ENCODE results near the gene IRF2. TPM values are rescaled to one million over a fixed set of nuclear protein-coding genes. Genes with fewer than 3 reads are reported as not detected.

Gene IRF2
- total and polyA plus RNA-seq, 2 donors (not counting 1 experiment from before 2014, with no cell fraction given), result 67.8 to 68.2 TPM

GRCh38 chr4:184423003-184423686, 51.2 kb downstream of the IRF2 start:
- intact Hi-C loops (cut with micrococcal nuclease), result loop anchor here (5.0 kb wide), 1 partner anchor 36 kb away; no protein-coding TSS in a partner anchor
- DNase-seq, result no peak
- Mint-ChIP-seq H3K4me3 (no peak overlapping the region), H3K4me1 (peaks cover 69% of the 10 kb centered on the region), H3K9me3 (ENCODE audit: insufficient read depth) (no peaks in the 10 kb centered on the region), H3K27ac (peak overlapping the region; percentile 54), H3K27me3 (no peaks in the 10 kb centered on the region)
- Histone ChIP-seq H3K27ac (ENCODE audit: low read length in 2 of 2) (peak overlapping the region; percentile 20 to 76), H3K4me2 (replicated peaks; ENCODE audit: low read depth, low read length, poor library complexity, severe bottlenecking) (no peak overlapping the region), H3K9ac (ENCODE audit: low read length) (no peak overlapping the region), H3K4me1 (ENCODE audit: control insufficient read depth in 2 of 2, insufficient read depth in 2 of 2, low read length in 2 of 2) (peaks cover 23 to 26% of the 10 kb centered on the region in 2 donors), H3K79me2 (ENCODE audit: control insufficient read depth, insufficient read depth, low read length) (peaks cover 100% of the 10 kb centered on the region), H4K20me1 (ENCODE audit: control insufficient read depth, insufficient read depth, low read length, poor library complexity, severe bottlenecking) (peaks cover 54% of the 10 kb centered on the region), H3K27me3 (replicated peaks in 1 of 4; ENCODE audit: control extremely low read depth in 1 of 4, control insufficient read depth in 3 of 4, insufficient read depth in 4 of 4, low read length in 3 of 4) (no peaks in the 10 kb centered on the region), H2AFZ (ENCODE audit: insufficient read depth, low read depth, low read length, poor library complexity, severe bottlenecking) (no peak overlapping the region), H3K9me3 (ENCODE audit: control extremely low read depth in 1 of 3, control insufficient read depth in 2 of 3, insufficient read depth in 1 of 3, low read length in 2 of 3) (peaks cover 0 to 6% (median 2%) of the 10 kb centered on the region in 3 donors), H3K36me3 (replicated peaks in 1 of 2; ENCODE audit: control extremely low read depth in 1 of 2, control insufficient read depth in 1 of 2, extremely low read depth in 1 of 2, insufficient read depth in 2 of 2, low read length in 1 of 2) (peaks cover 13 to 62% of the 10 kb centered on the region in 2 experiments), H3K4me3 (ENCODE audit: control extremely low read depth in 1 of 5, extremely low read depth in 1 of 5, insufficient read depth in 1 of 5, low read depth in 2 of 5, low read length in 4 of 5) (no peak overlapping the region)
- no peak for TF ChIP-seq EZH2 (IDR thresholded peaks at IDR 0.05; ENCODE audit: borderline replicate concordance, insufficient read depth, low read depth, low read length, poor library complexity, severe bottlenecking)
- TF ChIP-seq CTCF (IDR thresholded peaks at IDR 0.05), result no peak
- no peak for ATAC-seq (ENCODE audit: low read depth)
- CTCF ChIA-PET, result interaction anchor here (1.1 to 1.7 kb wide), 2 partner anchors 15 to 159 kb away, joined by 3 to 5 read pairs; no protein-coding TSS in a partner anchor
- POLR2A ChIA-PET, result no interaction called here
- 77% methylated on average over 10 of the region's 13 CpGs for WGBS (ENCODE audit: insufficient coverage)

DNA sequence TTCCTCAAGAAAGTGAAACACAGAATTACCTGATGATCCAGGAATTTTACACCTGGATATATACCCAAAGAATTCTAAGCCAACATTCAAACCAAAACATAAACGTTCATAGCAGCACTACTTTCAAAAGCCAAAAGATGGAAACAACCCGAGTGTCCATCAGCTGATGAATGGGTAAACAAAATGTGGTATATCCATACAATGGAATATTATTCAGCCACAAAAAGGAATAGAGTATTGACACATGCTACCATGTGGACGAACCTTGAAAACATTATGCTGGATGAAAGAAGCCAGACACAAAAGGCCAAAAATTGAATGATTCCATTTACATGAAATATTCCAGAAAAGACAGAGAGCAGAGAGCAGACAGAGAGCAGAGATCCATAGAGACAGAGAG, 52.0 kb downstream of the IRF2 start:
- H3K9ac ChIP-seq (ENCODE audit: low read length), result no peak overlapping the region
- ATAC-seq (ENCODE audit: low read depth) (no peak), DNase-seq (no peak)
- H3K27me3 ChIP-seq (replicated peaks in 1 of 4; ENCODE audit: control extremely low read depth in 1 of 4, control insufficient read depth in 3 of 4, insufficient read depth in 4 of 4, low read length in 3 of 4), result no peaks in the 10 kb centered on the region
- no peaks in the 10 kb centered on the region for H3K27me3 Mint-ChIP-seq
- peak overlapping the region; percentile 57 for H3K4me2 ChIP-seq (replicated peaks; ENCODE audit: low read depth, low read length, poor library complexity, severe bottlenecking)
- H3K9me3 ChIP-seq (ENCODE audit: control extremely low read depth in 1 of 3, control insufficient read depth in 2 of 3, insufficient read depth in 1 of 3, low read length in 2 of 3), result peaks cover 0 to 6% (median 2%) of the 10 kb centered on the region in 3 donors
- H3K27ac Mint-ChIP-seq, result peak overlapping the region; percentile 29
- intact Hi-C loops (cut with micrococcal nuclease), result loop anchor here (5.0 kb wide), 1 partner anchor 35 kb away; no protein-coding TSS in a partner anchor
- peaks cover 30 to 34% of the 10 kb centered on the region in 2 donors for H3K4me1 ChIP-seq (ENCODE audit: control insufficient read depth in 2 of 2, insufficient read depth in 2 of 2, low read length in 2 of 2)
- no peak overlapping the region for H3K4me3 ChIP-seq (ENCODE audit: control extremely low read depth in 1 of 5, extremely low read depth in 1 of 5, insufficient read depth in 1 of 5, low read depth in 2 of 5, low read length in 4 of 5)
- H3K4me1 Mint-ChIP-seq, result peaks cover 73% of the 10 kb centered on the region
- H3K9me3 Mint-ChIP-seq (ENCODE audit: insufficient read depth), result no peaks in the 10 kb centered on the region
- peaks cover 92% of the 10 kb centered on the region for H3K79me2 ChIP-seq (ENCODE audit: control insufficient read depth, insufficient read depth, low read length)
- ChIA-PET CTCF (interaction anchor here (1.1 to 1.7 kb wide), 2 partner anchors 15 to 159 kb away, joined by 3 to 5 read pairs; no protein-coding TSS in a partner anchor), POLR2A (no interaction called here)
- TF ChIP-seq EZH2 (IDR thresholded peaks at IDR 0.05; ENCODE audit: borderline replicate concordance, insufficient read depth, low read depth, low read length, poor library complexity, severe bottlenecking) (no peak), CTCF (IDR thresholded peaks at IDR 0.05) (no peak)
- H3K36me3 ChIP-seq (replicated peaks in 1 of 2; ENCODE audit: control extremely low read depth in 1 of 2, control insufficient read depth in 1 of 2, extremely low read depth in 1 of 2, insufficient read depth in 2 of 2, low read length in 1 of 2), result peaks cover 13 to 62% of the 10 kb centered on the region in 2 experiments
- H4K20me1 ChIP-seq (ENCODE audit: control insufficient read depth, insufficient read depth, low read length, poor library complexity, severe bottlenecking), result peaks cover 50% of the 10 kb centered on the region
- H3K27ac ChIP-seq (ENCODE audit: low read length in 2 of 2), result peak overlapping the region in 1 of 2 donors; percentile 76
- H3K4me3 Mint-ChIP-seq, result no peak overlapping the region
- no CpG with 5 or more reads among the region's 3 CpGs for WGBS (ENCODE audit: insufficient coverage)
- H2AFZ ChIP-seq (ENCODE audit: insufficient read depth, low read depth, low read length, poor library complexity, severe bottlenecking), result no peak overlapping the region
